Esophagus squamous epithelium (tissue), 5 donors: Measurements from ENCODE around the gene CLVS2. TPM values are rescaled to one million over a fixed set of nuclear protein-coding genes. Genes with fewer than 3 reads are reported as not detected.

Experiments used
- DNase-seq: peaks from one replicate; lab custom pipeline; 2025; lab: John Stamatoyannopoulos, UW
- H3K27ac ChIP-seq, 4 donors: fragments of 200-600 bp; sonication (generic); one replicate each; pipeline ENCODE4 v1.5.1; 2016 to 2019; ENCODE audit warnings: mild to moderate bottlenecking in 1 of 4
- H3K27me3 ChIP-seq, 4 donors: fragments of 200-600 bp; sonication (generic); 1 replicate in 3 of 4; 2 replicates in 1 of 4; pipeline versions ENCODE4 v1.5.1 to v1.6.0; 2017 to 2021; ENCODE audit warnings: antibody characterized with exemption in 1 of 4
- H3K36me3 ChIP-seq, 3 donors: fragments of 200-600 bp; sonication (generic); one replicate each; pipeline ENCODE4 v1.5.1; 2016 to 2019
- H3K4me1 ChIP-seq, 3 donors: fragments of 200-600 bp; sonication (generic); one replicate each; pipeline ENCODE4 v1.5.1; 2017 to 2019
- H3K4me3 ChIP-seq, 4 donors: fragments of 200-600 bp; sonication (generic); 1 replicate in 3 of 4; 2 replicates in 1 of 4; pipeline ENCODE4 v1.5.1; 2016 to 2019; ENCODE audit warnings: mild to moderate bottlenecking in 2 of 4, moderate library complexity in 1 of 4
- H3K9me3 ChIP-seq, 3 donors: fragments of 200-600 bp; sonication (generic); one replicate each; pipeline ENCODE4 v1.5.1; 2016 to 2019
- POLR2A ChIP-seq, 4 donors: fragments of 450-650 bp; IDR thresholded peaks; one replicate each; pipeline ENCODE4 v1.6.1; 2017; ENCODE audit warnings: antibody characterized with exemption in 4 of 4, mild to moderate bottlenecking in 4 of 4, moderate library complexity in 3 of 4
- WGBS, 2 donors: methylation state at CpG; one replicate each; pipeline ENCODE4 v1.1.5; 2018; 5-methylcytosine and 5-hydroxymethylcytosine counted together
- intact Hi-C: fragments of 100-400 bp; cut with DNase I; formaldehyde crosslinking; loops from one replicate; pipeline ENCODE4 v1.15.0; 2022
- total RNA-seq, 4 donors: library from RNA; depleted of rRNA; stranded (reverse); fragments of >200 nt; gene quantifications; one replicate each; pipeline ENCODE4 v1.1.0, GENCODE V29; 2016
- TF ChIP-seq, protein P1 (sequence below), 6 experiments: fragments of 450-650 bp in 4 of 6; fragments of 200-600 bp in 2 of 6; sonication (generic) in 2 of 6; IDR thresholded peaks; one replicate each; pipeline ENCODE4 v1.5.1; 2016 to 2019; ENCODE audit warnings: antibody characterized with exemption in 6 of 6, mild to moderate bottlenecking in 4 of 6, moderate library complexity in 4 of 6
- donor health status: DM: yes; HTN: yes; CAD: no.

The CLVS2 gene
- total RNA-seq, 4 donors from 2014 or later: under 0.01 TPM; not detected in 3

DNA sequence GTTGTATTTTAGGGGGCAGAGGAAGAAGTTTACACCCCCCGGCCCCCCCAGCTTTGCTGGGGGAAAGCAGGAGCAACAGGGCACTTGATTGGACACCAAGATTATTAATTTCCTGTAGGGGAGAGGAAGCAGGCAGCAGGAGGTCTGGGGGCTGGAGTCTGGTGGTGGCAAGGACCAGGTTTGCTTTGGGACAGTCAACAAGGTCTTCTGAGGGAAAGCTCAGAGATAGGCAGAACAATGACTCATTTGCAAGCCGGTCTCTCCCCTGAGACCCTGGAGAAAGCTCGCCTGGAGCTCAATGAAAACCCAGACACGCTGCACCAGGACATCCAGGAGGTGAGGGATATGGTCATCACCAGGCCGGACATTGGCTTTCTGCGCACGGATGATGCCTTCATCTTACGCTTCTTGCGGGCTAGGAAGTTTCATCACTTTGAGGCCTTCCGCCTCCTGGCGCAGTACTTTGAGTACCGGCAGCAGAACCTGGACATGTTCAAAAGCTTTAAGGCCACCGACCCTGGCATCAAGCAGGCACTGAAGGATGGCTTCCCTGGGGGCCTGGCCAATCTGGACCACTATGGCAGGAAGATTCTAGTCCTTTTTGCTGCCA is 1.6 kb downstream of the CLVS2 start:
- TF ChIP-seq, protein P1, sequence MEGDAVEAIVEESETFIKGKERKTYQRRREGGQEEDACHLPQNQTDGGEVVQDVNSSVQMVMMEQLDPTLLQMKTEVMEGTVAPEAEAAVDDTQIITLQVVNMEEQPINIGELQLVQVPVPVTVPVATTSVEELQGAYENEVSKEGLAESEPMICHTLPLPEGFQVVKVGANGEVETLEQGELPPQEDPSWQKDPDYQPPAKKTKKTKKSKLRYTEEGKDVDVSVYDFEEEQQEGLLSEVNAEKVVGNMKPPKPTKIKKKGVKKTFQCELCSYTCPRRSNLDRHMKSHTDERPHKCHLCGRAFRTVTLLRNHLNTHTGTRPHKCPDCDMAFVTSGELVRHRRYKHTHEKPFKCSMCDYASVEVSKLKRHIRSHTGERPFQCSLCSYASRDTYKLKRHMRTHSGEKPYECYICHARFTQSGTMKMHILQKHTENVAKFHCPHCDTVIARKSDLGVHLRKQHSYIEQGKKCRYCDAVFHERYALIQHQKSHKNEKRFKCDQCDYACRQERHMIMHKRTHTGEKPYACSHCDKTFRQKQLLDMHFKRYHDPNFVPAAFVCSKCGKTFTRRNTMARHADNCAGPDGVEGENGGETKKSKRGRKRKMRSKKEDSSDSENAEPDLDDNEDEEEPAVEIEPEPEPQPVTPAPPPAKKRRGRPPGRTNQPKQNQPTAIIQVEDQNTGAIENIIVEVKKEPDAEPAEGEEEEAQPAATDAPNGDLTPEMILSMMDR (IDR thresholded peaks at IDR 0.05): no peak
- TF ChIP-seq POLR2A (IDR thresholded peaks at IDR 0.05): no peak
- intact Hi-C loops: no loop called here
- DNase-seq: no peak

DNA sequence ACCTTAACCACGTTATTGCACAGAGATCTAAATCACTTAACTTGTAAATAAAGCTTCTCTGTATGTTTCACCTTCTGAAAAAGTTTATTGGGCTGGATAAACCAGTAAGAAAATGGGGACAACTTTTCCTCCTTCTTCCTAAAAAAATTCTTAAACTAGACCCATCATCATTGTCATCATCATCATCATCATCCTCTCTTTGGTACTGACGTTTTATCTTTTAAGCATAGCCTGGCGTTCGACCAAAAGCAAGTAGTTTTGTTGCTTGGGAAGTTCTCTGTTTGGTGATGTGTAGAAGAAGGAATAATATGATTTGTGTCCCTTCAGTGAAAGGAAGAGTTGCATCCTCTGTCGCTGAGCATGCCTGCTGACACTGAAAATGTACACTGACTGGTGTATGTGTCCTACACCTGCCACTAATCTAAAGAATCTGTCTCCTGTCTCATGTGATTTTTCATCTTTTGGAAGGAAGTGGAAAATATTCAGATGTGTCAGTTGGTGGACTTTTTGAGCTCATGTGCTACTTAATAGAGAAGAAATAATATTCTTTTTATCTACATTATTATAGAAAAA is 2.5 kb downstream of the CLVS2 start:
- Histone ChIP-seq H3K36me3 (no peaks in the 10 kb centered on the region), H3K9me3 (no peaks in the 10 kb centered on the region), H3K4me3 (no peak overlapping the region), H3K27me3 (peaks cover 8 to 49% (median 11%) of the 10 kb centered on the region in 4 donors), H3K27ac (no peak overlapping the region), H3K4me1 (peaks cover 8 to 12% (median 9%) of the 10 kb centered on the region in 3 donors)
- intact Hi-C loops: no loop called here
- TF ChIP-seq, protein P1 (IDR thresholded peaks at IDR 0.05): no peak
- no peak for TF ChIP-seq POLR2A (IDR thresholded peaks at IDR 0.05)
- DNase-seq: no peak
- WGBS, 2 donors: 50 to 69% methylated on average over 5 of the region's 5 CpGs

More for the DNA sequence above, 1.6 kb downstream of the CLVS2 start:
- WGBS, 2 donors: 74 to 90% methylated on average over 2 to 11 of the region's 13 CpGs
- Histone ChIP-seq H3K27me3 (peaks cover 8 to 57% (median 11%) of the 10 kb centered on the region in 4 donors), H3K4me1 (peaks cover 8 to 12% (median 9%) of the 10 kb centered on the region in 3 donors), H3K9me3 (no peaks in the 10 kb centered on the region), H3K36me3 (no peaks in the 10 kb centered on the region), H3K27ac (no peak overlapping the region), H3K4me3 (no peak overlapping the region)

DNA sequence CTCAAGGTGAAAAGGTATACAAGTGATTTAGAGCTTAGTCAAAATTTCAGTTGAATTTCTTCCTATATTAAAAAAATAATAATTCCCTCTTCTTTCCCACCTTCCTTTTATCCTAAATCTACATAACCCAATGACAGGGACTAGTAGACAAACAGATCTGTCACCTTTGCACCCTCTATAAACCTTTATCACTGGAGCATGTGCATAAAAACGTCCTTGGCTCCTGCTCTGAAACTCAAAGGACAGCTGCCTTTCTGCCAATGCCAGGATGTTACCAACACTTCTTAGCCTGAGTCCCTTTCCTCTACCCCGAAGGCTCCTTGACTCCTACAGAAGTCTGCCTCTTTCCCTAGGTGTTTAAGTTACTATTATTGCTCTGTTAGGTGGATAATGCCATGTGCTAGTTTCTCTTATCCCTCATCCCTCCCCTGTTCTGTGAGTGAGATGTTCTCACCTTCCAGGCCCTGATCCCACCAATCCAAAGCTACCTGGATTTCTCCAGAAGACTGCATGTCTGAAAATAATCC is 4.3 kb downstream of the CLVS2 start:
- H3K27ac ChIP-seq: no peak overlapping the region
- peaks cover 8 to 12% (median 9%) of the 10 kb centered on the region in 3 donors for H3K4me1 ChIP-seq
- H3K4me3 ChIP-seq: no peak overlapping the region
- H3K27me3 ChIP-seq: peaks cover 6 to 32% (median 9%) of the 10 kb centered on the region in 4 donors
- TF ChIP-seq, protein P1 (IDR thresholded peaks at IDR 0.05): no peak
- TF ChIP-seq POLR2A (IDR thresholded peaks at IDR 0.05): no peak
- DNase-seq: no peak
- H3K9me3 ChIP-seq: no peaks in the 10 kb centered on the region
- no peaks in the 10 kb centered on the region for H3K36me3 ChIP-seq
- intact Hi-C loops: no loop called here
- WGBS, 2 donors: 42% methylated on average over 2 of the region's 2 CpGs

DNA sequence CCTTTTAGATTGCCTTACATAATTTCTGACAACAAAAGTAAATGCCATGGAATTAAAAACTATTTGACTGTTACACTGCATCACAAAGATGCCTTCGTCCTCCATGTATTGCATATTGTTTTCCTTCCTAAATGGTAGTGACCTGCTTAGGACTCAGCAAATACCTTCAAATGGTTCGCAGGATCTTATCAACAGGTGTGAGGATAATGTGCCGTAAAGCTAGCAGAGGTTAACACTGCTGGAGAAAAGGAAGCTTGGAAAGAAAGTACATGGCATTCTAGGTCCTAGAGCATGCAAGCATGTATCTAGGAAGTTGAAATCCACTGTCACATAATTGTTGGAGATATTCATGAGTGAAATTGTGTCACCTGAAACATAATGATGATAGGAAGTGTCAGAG is 5.5 kb downstream of the CLVS2 start:
- H3K27me3 ChIP-seq: peaks cover 0 to 19% (median under 1%) of the 10 kb centered on the region in 4 donors
- H3K36me3 ChIP-seq: no peaks in the 10 kb centered on the region
- TF ChIP-seq, protein P1 (IDR thresholded peaks at IDR 0.05): no peak
- TF ChIP-seq POLR2A (IDR thresholded peaks at IDR 0.05): no peak
- no peak overlapping the region for H3K27ac ChIP-seq
- WGBS, 2 donors: 42 to 58% methylated on average over 3 of the region's 3 CpGs
- no peak for DNase-seq
- intact Hi-C loops: no loop called here
- H3K4me1 ChIP-seq: peaks cover 0 to 3% (median under 1%) of the 10 kb centered on the region in 3 donors
- no peaks in the 10 kb centered on the region for H3K9me3 ChIP-seq
- H3K4me3 ChIP-seq: no peak overlapping the region

DNA sequence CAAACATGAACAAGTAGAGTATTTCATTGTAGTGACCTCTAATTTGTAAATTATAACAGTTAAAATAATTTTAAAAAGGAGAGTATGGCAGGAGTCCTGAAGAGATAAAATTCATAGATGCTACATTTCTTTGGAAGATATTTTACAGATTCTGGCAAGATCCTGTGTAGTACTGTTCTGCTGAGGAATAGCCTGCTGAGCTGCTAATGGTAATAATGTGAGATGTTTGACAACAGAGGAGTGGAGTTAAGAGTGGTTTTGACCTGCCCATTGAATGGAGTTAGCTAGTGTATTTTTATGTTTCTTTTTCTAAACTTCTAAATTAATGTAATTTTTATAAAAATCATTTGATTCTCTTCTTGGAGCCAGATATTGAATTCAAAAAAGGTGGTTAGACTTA is 11.8 kb downstream of the CLVS2 start:
- no peak for DNase-seq
- Histone ChIP-seq H3K4me3 (no peak overlapping the region), H3K36me3 (no peaks in the 10 kb centered on the region), H3K27ac (no peak overlapping the region), H3K9me3 (no peaks in the 10 kb centered on the region), H3K4me1 (no peaks in the 10 kb centered on the region), H3K27me3 (no peaks in the 10 kb centered on the region)
- TF ChIP-seq, protein P1 (IDR thresholded peaks at IDR 0.05): no peak
- TF ChIP-seq POLR2A (IDR thresholded peaks at IDR 0.05): no peak
- intact Hi-C loops: no loop called here
